ENCODE results near the gene NCCRP1.

NCCRP1 gene

GRCh38 chr19:39187552-39187943 is 9.2 kb upstream of the NCCRP1 start:
- CTCF ChIA-PET, result interaction anchor here (2.3 kb wide), 1 partner anchor 11 kb away, joined by 11 read pairs; no protein-coding TSS in a partner anchor
- peak; percentile 18 for TF ChIP-seq CTCF (conservative IDR thresholded peaks at IDR 0.05; ENCODE audit: low read depth)
- POLR2A ChIA-PET (ENCODE audit: low non-redundant PET), result no interaction called here
- no peak overlapping the region for H3K27ac ChIP-seq
- DNase-seq (ENCODE audit: low spot score), result no peak

- no peak for DNase-seq (ENCODE audit: low spot score)
- ChIA-PET POLR2A (ENCODE audit: low non-redundant PET) (no interaction called here), CTCF (interaction anchor here (0.7 kb wide), 1 partner anchor 36 kb away, joined by 3 read pairs; no protein-coding TSS in a partner anchor)
- TF ChIP-seq CTCF (conservative IDR thresholded peaks at IDR 0.05; ENCODE audit: low read depth), result no peak
- no peak overlapping the region for H3K27ac ChIP-seq
Observed at GRCh38 chr19:39188960-39189359, 7.8 kb upstream of the NCCRP1 start.

GRCh38 chr19:39190768-39191167 is 6.0 kb upstream of the NCCRP1 start:
- ChIA-PET CTCF (interaction anchor here (0.6 kb wide), 1 partner anchor 135 kb away, joined by 3 read pairs; no protein-coding TSS in a partner anchor), POLR2A (ENCODE audit: low non-redundant PET) (no interaction called here)
- no peak overlapping the region for H3K27ac ChIP-seq
- TF ChIP-seq CTCF (conservative IDR thresholded peaks at IDR 0.05; ENCODE audit: low read depth), result no peak
- no peak for DNase-seq (ENCODE audit: low spot score)

GRCh38 chr19:39192846-39193245 is 3.9 kb upstream of the NCCRP1 start:
- ChIA-PET POLR2A (ENCODE audit: low non-redundant PET) (no interaction called here), CTCF (interaction anchor here (0.6 kb wide), 1 partner anchor 141 kb away, joined by 4 read pairs; no protein-coding TSS in a partner anchor)
- no peak overlapping the region for H3K27ac ChIP-seq
- no peak for DNase-seq (ENCODE audit: low spot score)
- TF ChIP-seq CTCF (conservative IDR thresholded peaks at IDR 0.05; ENCODE audit: low read depth), result no peak

GRCh38 chr19:39193803-39194202 is 3.0 kb upstream of the NCCRP1 start:
- DNase-seq (ENCODE audit: low spot score), result no peak
- ChIA-PET CTCF (no interaction called here), POLR2A (ENCODE audit: low non-redundant PET) (no interaction called here)
- no peak for TF ChIP-seq CTCF (conservative IDR thresholded peaks at IDR 0.05; ENCODE audit: low read depth)
- H3K27ac ChIP-seq, result no peak overlapping the region

GRCh38 chr19:39194832-39195542 is 1.8 kb upstream of the NCCRP1 start:
- ChIA-PET CTCF (interaction anchor here (1.2 kb wide), 1 partner anchor 85 kb away, joined by 3 read pairs; no protein-coding TSS in a partner anchor), POLR2A (ENCODE audit: low non-redundant PET) (no interaction called here)
- no peak for TF ChIP-seq CTCF (conservative IDR thresholded peaks at IDR 0.05; ENCODE audit: low read depth)
- DNase-seq (ENCODE audit: low spot score), result no peak
- no peak overlapping the region for H3K27ac ChIP-seq

Data from RWPE1 (cell line).